ENCODE data around the gene ATF5.

ATF5 gene, protein sequence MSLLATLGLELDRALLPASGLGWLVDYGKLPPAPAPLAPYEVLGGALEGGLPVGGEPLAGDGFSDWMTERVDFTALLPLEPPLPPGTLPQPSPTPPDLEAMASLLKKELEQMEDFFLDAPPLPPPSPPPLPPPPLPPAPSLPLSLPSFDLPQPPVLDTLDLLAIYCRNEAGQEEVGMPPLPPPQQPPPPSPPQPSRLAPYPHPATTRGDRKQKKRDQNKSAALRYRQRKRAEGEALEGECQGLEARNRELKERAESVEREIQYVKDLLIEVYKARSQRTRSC

DNA sequence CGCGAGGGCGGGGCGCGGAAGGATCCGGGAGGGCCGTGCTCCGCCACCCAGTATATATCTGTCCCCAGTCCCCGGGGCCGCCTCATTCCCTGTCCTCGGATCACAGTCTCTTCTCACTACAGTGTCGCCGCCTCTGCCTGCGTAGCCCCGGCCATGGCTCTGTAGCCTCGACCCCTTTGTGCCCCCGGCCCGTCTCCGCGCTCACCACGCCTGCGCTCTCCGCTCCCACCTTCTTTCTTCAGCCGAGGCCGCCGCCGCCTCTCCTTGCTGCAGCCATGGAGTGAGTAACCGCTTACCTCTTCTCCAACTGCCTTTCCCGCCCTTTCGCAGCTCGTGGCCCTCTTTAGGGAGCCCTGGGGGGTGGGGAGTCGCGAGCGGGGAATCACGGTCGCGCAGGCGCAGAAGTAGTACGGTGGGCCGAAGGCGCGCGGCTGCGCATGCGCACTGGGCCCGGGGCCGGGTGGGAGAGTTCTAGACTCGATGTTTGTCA, at the start of gene ATF5, which contains the start of gene NUP62:
Gene ATF5 (plus strand): TSS at position 85 of the 490 bp plus-strand sequence. CDS start 1,646 bp downstream, outside the sequence.
Gene NUP62 (minus strand): TSS at position 384 of the 490 bp plus-strand sequence. CDS start 19,697 bp downstream, outside the sequence.
- peak within 1 kb of the TSS; percentile 89 for H3K4me3 ChIP-seq (ENCODE audit: low read depth, low read length)
- no peak for TF ChIP-seq CTCF (IDR thresholded peaks at IDR 0.05; ENCODE audit: low read depth, low read length)

GRCh38 chr19:49879243-49879963, 49.6 kb upstream of the ATF5 start:
- no peak for TF ChIP-seq CTCF (IDR thresholded peaks at IDR 0.05; ENCODE audit: low read depth, low read length)
- H3K4me3 ChIP-seq (ENCODE audit: low read depth, low read length) = no peak overlapping the region

GRCh38 chr19:49880162-49880869, 48.7 kb upstream of the ATF5 start:
- TF ChIP-seq CTCF (IDR thresholded peaks at IDR 0.05; ENCODE audit: low read depth, low read length) = no peak
- H3K4me3 ChIP-seq (ENCODE audit: low read depth, low read length) = no peak overlapping the region

- TF ChIP-seq CTCF (IDR thresholded peaks at IDR 0.05; ENCODE audit: low read depth, low read length) = no peak
- H3K4me3 ChIP-seq (ENCODE audit: low read depth, low read length) = no peak overlapping the region
Measured at GRCh38 chr19:49881186-49881585, 47.8 kb upstream of the ATF5 start.

DNA sequence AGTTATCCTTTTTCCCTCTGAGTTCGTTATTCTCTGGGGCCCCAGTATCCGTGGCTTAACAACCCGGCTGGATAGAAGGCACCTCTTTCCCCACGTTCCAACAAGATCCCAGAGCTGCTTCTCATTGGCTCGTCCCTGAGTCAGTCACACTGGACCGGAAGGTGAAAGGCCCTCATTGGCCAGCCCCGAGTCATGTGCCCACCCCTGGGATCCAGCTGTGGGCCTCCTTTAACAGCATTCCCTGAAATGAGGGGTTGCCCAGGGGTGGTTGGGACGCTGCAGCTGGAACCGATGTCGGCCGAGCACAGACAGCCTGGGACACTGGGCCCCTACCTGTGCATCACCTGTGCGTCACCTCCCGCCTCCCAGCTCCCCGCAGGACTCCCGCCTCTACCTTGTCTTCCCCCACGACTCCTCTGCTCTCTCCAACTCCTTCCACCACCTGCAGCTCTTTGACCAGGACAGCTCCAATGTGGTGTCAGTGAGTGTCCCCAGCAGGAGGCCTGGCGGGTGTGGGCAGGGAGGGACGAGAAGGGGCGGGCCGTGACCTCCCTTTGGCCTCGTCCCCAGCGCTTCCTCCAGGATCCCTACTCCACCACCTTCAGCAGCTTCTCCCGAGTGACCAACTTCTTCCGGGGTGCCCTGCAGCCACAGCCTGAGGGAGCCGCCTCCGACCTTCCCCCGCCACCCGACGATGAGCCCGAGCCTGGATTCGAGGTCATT, 47.2 kb upstream of the ATF5 start:
- no peak for TF ChIP-seq CTCF (IDR thresholded peaks at IDR 0.05; ENCODE audit: low read depth, low read length)

DNA sequence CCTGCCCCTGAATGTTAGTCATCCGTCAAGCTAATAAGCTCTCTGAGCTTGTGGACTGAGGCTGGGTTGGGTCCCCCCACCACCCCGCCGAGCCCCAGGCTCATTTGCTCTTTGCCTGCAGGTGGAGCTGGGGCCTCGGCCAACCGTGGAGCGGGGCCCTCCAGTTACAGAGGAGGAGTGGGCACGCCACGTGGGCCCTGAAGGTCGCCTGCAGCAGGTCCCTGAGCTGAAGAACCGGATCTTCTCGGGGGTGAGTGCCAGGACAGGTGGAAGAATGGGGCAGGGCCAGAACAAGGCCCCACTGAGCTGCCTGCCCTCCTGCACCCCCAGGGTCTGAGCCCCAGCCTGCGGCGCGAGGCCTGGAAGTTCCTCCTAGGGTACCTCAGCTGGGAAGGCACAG, 46.4 kb upstream of the ATF5 start:
- H3K4me3 ChIP-seq (ENCODE audit: low read depth, low read length) = no peak overlapping the region
- no peak for TF ChIP-seq CTCF (IDR thresholded peaks at IDR 0.05; ENCODE audit: low read depth, low read length)

More for the DNA sequence above, 47.2 kb upstream of the ATF5 start:
- H3K4me3 ChIP-seq (ENCODE audit: low read depth, low read length) = no peak overlapping the region
